Caco-2 (cell line): ENCODE results near the gene TWIST1. TPM values are rescaled to one million over a fixed set of nuclear protein-coding genes. Genes with fewer than 3 reads are reported as not detected.

ENCODE experiments used
- BruUV-seq: library from RNA; stranded (reverse); fragments of 400-500 nt; replicated peaks from 2 replicates; lab custom pipeline; 2021; lab: Mats Ljungman, UMichigan
- CTCF ChIA-PET: fragments of 300-600 bp; sonication (Branson Sonifier 250); formaldehyde crosslinking; loops from one replicate; lab custom pipeline; 2022; ENCODE audit warnings: antibody characterized with exemption; lab: Charles Lee
- POLR2A ChIA-PET: fragments of 300-600 bp; sonication (Branson Sonifier 250); formaldehyde crosslinking; loops from one replicate; lab custom pipeline; 2022; ENCODE audit warnings: antibody characterized with exemption; lab: Charles Lee
- DNase-seq, 2 experiments: peaks; one replicate each; pipeline versions ENCODE4 v3.0.0 to v3.0.0-alpha.2; 2020 to 2022
- H3K27me3 ChIP-seq: replicated peaks from 2 replicates; pipeline ENCODE4 v1.6.0; 2011; ENCODE audit warnings: low read length; ENCODE audit not compliant: control insufficient read depth, insufficient read depth
- H3K36me3 ChIP-seq: 2 replicates; pipeline ENCODE4 v1.5.1; 2011; ENCODE audit warnings: low read length; ENCODE audit not compliant: control insufficient read depth, insufficient read depth
- H3K4me1 ChIP-seq: fragments of 250-450 bp; sonication (Bioruptor Pico); 2 replicates; pipeline ENCODE4 v1.5.1; 2020; ENCODE audit warnings: mild to moderate bottlenecking
- H3K4me3 ChIP-seq: 2 replicates; pipeline ENCODE4 v1.5.1; 2011; ENCODE audit warnings: low read depth, mild to moderate bottlenecking, control low read depth, low read length
- H3K9me3 ChIP-seq: fragments of 250-450 bp; sonication (Bioruptor Pico); 2 replicates; pipeline ENCODE4 v1.5.1; 2020; ENCODE audit warnings: mild to moderate bottlenecking, moderate library complexity
- H3K27ac Mint-ChIP-seq: one replicate; pipeline ENCODE4 v1.8.0; 2022; ENCODE audit warnings: mixed read lengths; ENCODE audit not compliant: unreplicated experiment
- H3K27me3 Mint-ChIP-seq: one replicate; pipeline ENCODE4 v1.8.0; 2022; ENCODE audit warnings: mixed read lengths; ENCODE audit not compliant: insufficient read depth, unreplicated experiment
- H3K36me3 Mint-ChIP-seq: one replicate; pipeline ENCODE4 v1.8.0; 2022; ENCODE audit warnings: mild to moderate bottlenecking, mixed read lengths; ENCODE audit not compliant: insufficient read depth, unreplicated experiment
- H3K4me1 Mint-ChIP-seq: one replicate; pipeline ENCODE4 v1.8.0; 2022; ENCODE audit warnings: low read depth, mixed read lengths; ENCODE audit not compliant: unreplicated experiment
- H3K4me3 Mint-ChIP-seq: one replicate; pipeline ENCODE4 v1.8.0; 2022; ENCODE audit warnings: mild to moderate bottlenecking, moderate library complexity, mixed read lengths; ENCODE audit not compliant: unreplicated experiment
- H3K9me3 Mint-ChIP-seq: one replicate; pipeline ENCODE4 v1.8.0; 2022; ENCODE audit warnings: mixed read lengths; ENCODE audit not compliant: unreplicated experiment
- CTCF ChIP-seq, 2 experiments: fragments of 200-600 bp in 1 of 2; IDR thresholded peaks; 1 replicate in 1 of 2; 2 replicates in 1 of 2; pipeline versions ENCODE4 v1.5.1 to v1.8.0; 2011 to 2022; ENCODE audit warnings: antibody characterized with exemption in 1 of 2, control low read depth in 1 of 2, inconsistent platforms in 1 of 2, low read depth in 1 of 2, low read length in 1 of 2, mild to moderate bottlenecking in 1 of 2, moderate library complexity in 1 of 2; ENCODE audit not compliant: insufficient read depth in 1 of 2, severe bottlenecking in 1 of 2, unreplicated experiment in 1 of 2
- intact Hi-C: fragments of 100-400 bp; cut with micrococcal nuclease; formaldehyde crosslinking; loops from one replicate; pipeline ENCODE4 v1.10.0; 2022; ENCODE audit not compliant: unreplicated experiment
- total RNA-seq: library from RNA; stranded (reverse); gene quantifications from 2 replicates; pipeline ENCODE4 v1.2.3, GENCODE V29; 2022

Gene TWIST1
- total RNA-seq, 1 experiment from 2014 or later, result not detected

- intact Hi-C loops, result no loop called here
- no peaks in the 10 kb centered on the region for H3K4me1 Mint-ChIP-seq
- no peaks in the 10 kb centered on the region for H3K9me3 Mint-ChIP-seq
- no TSS peak for BruUV-seq
- ChIA-PET POLR2A (no interaction called here), CTCF (interaction anchor here (0.6 kb wide), 1 partner anchor 8 kb away, joined by 5 read pairs; no protein-coding TSS in a partner anchor)
- H3K27ac Mint-ChIP-seq, result no peak overlapping the region
- no peaks in the 10 kb centered on the region for H3K27me3 ChIP-seq
- H3K4me1 ChIP-seq, result no peaks in the 10 kb centered on the region
- no peaks in the 10 kb centered on the region for H3K36me3 ChIP-seq
- no peak overlapping the region for H3K4me3 ChIP-seq
- no peaks in the 10 kb centered on the region for H3K9me3 ChIP-seq
- DNase-seq, result no peak
- TF ChIP-seq CTCF (IDR thresholded peaks at IDR 0.05; ENCODE audit: insufficient read depth in 1 of 2, low read depth in 1 of 2, low read length in 1 of 2, severe bottlenecking in 1 of 2, unreplicated experiment in 1 of 2), result no peak
- H3K27me3 Mint-ChIP-seq, result peaks cover 24% of the 10 kb centered on the region
- H3K4me3 Mint-ChIP-seq, result peak overlapping the region; percentile 43
- H3K36me3 Mint-ChIP-seq, result no peaks in the 10 kb centered on the region
Observed at GRCh38 chr7:19107356-19108146, 9.9 kb downstream of the TWIST1 start.

- ChIA-PET POLR2A (no interaction called here), CTCF (no interaction called here)
- Histone ChIP-seq H3K27me3 (no peaks in the 10 kb centered on the region), H3K9me3 (no peaks in the 10 kb centered on the region), H3K4me3 (no peak overlapping the region), H3K4me1 (no peaks in the 10 kb centered on the region), H3K36me3 (no peaks in the 10 kb centered on the region)
- H3K4me3 Mint-ChIP-seq, result peak overlapping the region; percentile 43
- H3K4me1 Mint-ChIP-seq, result no peaks in the 10 kb centered on the region
- no peaks in the 10 kb centered on the region for H3K36me3 Mint-ChIP-seq
- BruUV-seq, result no TSS peak
- no peak for DNase-seq
- H3K27ac Mint-ChIP-seq, result no peak overlapping the region
- no peak for TF ChIP-seq CTCF (IDR thresholded peaks at IDR 0.05; ENCODE audit: insufficient read depth in 1 of 2, low read depth in 1 of 2, low read length in 1 of 2, severe bottlenecking in 1 of 2, unreplicated experiment in 1 of 2)
- no peaks in the 10 kb centered on the region for H3K9me3 Mint-ChIP-seq
- peaks cover 24% of the 10 kb centered on the region for H3K27me3 Mint-ChIP-seq
- intact Hi-C loops, result no loop called here
Observed at GRCh38 chr7:19107081-19107355, 10.4 kb downstream of the TWIST1 start.

GRCh38 chr7:19106241-19107080 is 11.0 kb downstream of the TWIST1 start:
- Mint-ChIP-seq H3K4me3 (peak overlapping the region; percentile 43), H3K4me1 (no peaks in the 10 kb centered on the region), H3K9me3 (no peaks in the 10 kb centered on the region), H3K36me3 (no peaks in the 10 kb centered on the region), H3K27ac (no peak overlapping the region), H3K27me3 (peaks cover 24% of the 10 kb centered on the region)
- no peaks in the 10 kb centered on the region for H3K27me3 ChIP-seq
- H3K4me1 ChIP-seq, result no peaks in the 10 kb centered on the region
- intact Hi-C loops, result no loop called here
- no peaks in the 10 kb centered on the region for H3K36me3 ChIP-seq
- H3K9me3 ChIP-seq, result no peaks in the 10 kb centered on the region
- ChIA-PET CTCF (no interaction called here), POLR2A (no interaction called here)
- no peak for TF ChIP-seq CTCF (IDR thresholded peaks at IDR 0.05; ENCODE audit: insufficient read depth in 1 of 2, low read depth in 1 of 2, low read length in 1 of 2, severe bottlenecking in 1 of 2, unreplicated experiment in 1 of 2)
- no TSS peak for BruUV-seq
- DNase-seq, result no peak
- H3K4me3 ChIP-seq, result no peak overlapping the region
